Endometrium (tissue), 2 donors: ENCODE results near the gene CD247.

Experiments
- FAIRE-seq: peaks from 2 replicates; lab custom pipeline; 2012; peaks lifted over from hg19 to GRCh38; lab: Jason Lieb, UNC
- donor health status: control.
- donor health status: control.

Gene CD247

GRCh38 chr1:167412072-167412471, 106.3 kb downstream of the CD247 start:
- FAIRE-seq = no peak

GRCh38 chr1:167409183-167409582, 109.1 kb downstream of the CD247 start:
- no peak for FAIRE-seq

- FAIRE-seq = peak; percentile 83
Observed at GRCh38 chr1:167408355-167408754, 110.0 kb downstream of the CD247 start.

- FAIRE-seq = no peak
Observed at GRCh38 chr1:167404908-167405307, 113.4 kb downstream of the CD247 start.

GRCh38 chr1:167404161-167404888, 114.0 kb downstream of the CD247 start:
- FAIRE-seq = no peak

- no peak for FAIRE-seq
Observed at GRCh38 chr1:167401260-167401873, 117.0 kb downstream of the CD247 start.

GRCh38 chr1:167400359-167400953, 117.9 kb downstream of the CD247 start:
- no peak for FAIRE-seq

GRCh38 chr1:167392200-167392696, 126.1 kb downstream of the CD247 start:
- no peak for FAIRE-seq

GRCh38 chr1:167388976-167389375, 129.4 kb downstream of the CD247 start:
- FAIRE-seq = no peak

GRCh38 chr1:167387251-167387910, 130.9 kb downstream of the CD247 start:
- no peak for FAIRE-seq
